Pons (tissue), 1 donor: ENCODE measurements around the gene TMEM232.
"Not testable (repeated sequence)": the region's sequence is repeated elsewhere in the genome, so short reads cannot be mapped to it uniquely, and the experiment has no call there.

Source experiments
- DNase-seq: peaks from one replicate; pipeline ENCODE4 v3.0.0-alpha.2; 2016; ENCODE audit warnings: low spot score

The TMEM232 gene

GRCh38 chr5:110707260-110707844 lies 19.1 kb downstream of the TMEM232 start:
- DNase-seq: no peak

GRCh38 chr5:110705349-110705748 lies 21.1 kb downstream of the TMEM232 start:
- DNase-seq: no peak

- DNase-seq: no peak
Measured at GRCh38 chr5:110703481-110703880, 23.0 kb downstream of the TMEM232 start.

GRCh38 chr5:110702704-110703103 lies 23.8 kb downstream of the TMEM232 start:
- no peak for DNase-seq

GRCh38 chr5:110702300-110702699 lies 24.2 kb downstream of the TMEM232 start:
- no peak for DNase-seq

- DNase-seq: not testable (repeated sequence)
Measured at GRCh38 chr5:110692669-110693068, 33.8 kb downstream of the TMEM232 start.

GRCh38 chr5:110690587-110690986 lies 35.9 kb downstream of the TMEM232 start:
- DNase-seq: not testable (repeated sequence)

GRCh38 chr5:110687485-110687884 lies 39.0 kb downstream of the TMEM232 start:
- no peak for DNase-seq

GRCh38 chr5:110686270-110686669 lies 40.2 kb downstream of the TMEM232 start:
- no peak for DNase-seq

- DNase-seq: no peak
Measured at GRCh38 chr5:110681953-110682352, 44.5 kb downstream of the TMEM232 start.

- no peak for DNase-seq
Measured at GRCh38 chr5:110681109-110681508, 45.4 kb downstream of the TMEM232 start.

- DNase-seq: not testable (repeated sequence)
Measured at GRCh38 chr5:110676554-110676953, 49.9 kb downstream of the TMEM232 start.

GRCh38 chr5:110665184-110665726 lies 61.2 kb downstream of the TMEM232 start:
- DNase-seq: no peak

- DNase-seq: no peak
Measured at GRCh38 chr5:110663525-110663924, 62.9 kb downstream of the TMEM232 start.

- DNase-seq: no peak
Measured at GRCh38 chr5:110658006-110658405, 68.5 kb downstream of the TMEM232 start.

- peak; percentile 34 for DNase-seq
Measured at GRCh38 chr5:110653231-110653970, 73.1 kb downstream of the TMEM232 start.

- DNase-seq: no peak
Measured at GRCh38 chr5:110651507-110651906, 75.0 kb downstream of the TMEM232 start.

- no peak for DNase-seq
Measured at GRCh38 chr5:110644357-110644756, 82.1 kb downstream of the TMEM232 start.

GRCh38 chr5:110638970-110639902 lies 87.2 kb downstream of the TMEM232 start:
- DNase-seq: no peak

- no peak for DNase-seq
Measured at GRCh38 chr5:110634475-110634874, 92.0 kb downstream of the TMEM232 start.

- DNase-seq: no peak
Measured at GRCh38 chr5:110631236-110631635, 95.2 kb downstream of the TMEM232 start.

- no peak for DNase-seq
Measured at GRCh38 chr5:110630350-110630749, 96.1 kb downstream of the TMEM232 start.
